Measurements from ENCODE around the gene TRIB2.

TRIB2 gene

DNA sequence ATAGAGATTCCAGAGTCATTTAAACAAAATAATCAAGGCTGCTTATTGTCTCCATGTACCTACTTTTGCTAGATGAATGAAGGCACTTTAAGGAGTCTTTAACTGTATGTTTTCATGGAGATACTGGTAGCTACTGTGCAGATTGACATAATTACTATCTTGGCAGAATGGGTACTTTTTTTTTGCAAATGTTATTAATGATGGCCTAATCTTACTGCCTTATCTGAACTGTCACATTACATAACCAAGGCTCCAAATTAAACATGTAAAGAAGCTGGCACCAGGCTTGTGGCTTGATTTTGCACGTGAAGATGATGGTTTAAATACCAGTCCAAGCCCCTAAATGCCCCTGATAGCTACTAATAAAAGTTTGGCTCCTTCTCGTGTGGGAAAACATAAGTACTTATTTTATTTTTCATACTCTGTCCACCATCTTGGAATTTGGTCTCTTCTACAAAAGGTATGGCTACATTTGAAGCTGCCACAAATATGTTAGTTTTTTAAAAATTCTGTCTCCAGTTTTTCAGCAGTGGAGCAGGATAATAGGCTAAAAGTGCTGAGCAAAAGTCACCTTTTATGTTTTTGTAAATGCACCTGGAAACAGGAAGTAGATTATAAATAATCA, 4.1 kb downstream of the TRIB2 start:
- DNase-seq (ENCODE audit: low spot score): no peak

DNA sequence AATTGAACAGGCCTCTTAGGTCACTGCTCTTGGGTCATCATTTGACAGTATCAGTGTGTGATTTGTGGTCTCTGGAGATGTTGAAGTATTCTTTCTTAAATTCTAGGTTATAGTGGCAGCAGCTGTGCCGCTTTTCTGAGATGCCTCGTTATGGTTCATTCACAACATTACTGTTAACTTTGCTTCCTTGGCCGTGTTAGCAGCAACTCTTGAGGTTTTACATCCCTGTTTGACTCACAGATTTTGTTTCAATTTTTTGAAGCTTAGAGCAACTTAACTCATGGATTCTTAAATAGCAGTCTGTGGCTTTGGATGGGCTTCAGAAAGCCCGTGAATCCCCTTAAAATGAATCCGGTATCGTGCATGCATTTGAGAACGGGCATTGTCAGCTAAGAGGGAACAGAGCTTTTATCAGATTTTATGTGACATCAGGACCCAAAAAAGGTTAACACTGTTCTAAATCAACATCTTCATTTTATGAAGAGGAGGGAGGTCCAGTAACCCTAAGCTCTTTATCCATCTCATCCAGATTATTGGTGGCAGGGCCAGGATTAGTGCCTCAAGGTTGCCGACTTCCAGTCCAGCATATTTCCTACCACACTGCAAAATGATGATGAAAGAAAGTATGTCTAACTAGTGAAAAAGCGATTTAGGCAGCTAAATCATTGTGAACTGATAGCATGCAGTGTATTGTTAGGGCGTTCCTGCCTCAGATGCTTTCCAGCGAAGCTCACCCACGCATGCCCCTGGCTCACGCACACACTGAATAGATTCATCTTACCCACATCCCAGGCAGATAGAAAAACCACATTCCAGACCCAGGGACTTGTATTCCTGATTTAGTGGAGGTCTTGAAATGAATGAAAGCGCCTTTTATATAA, 5.1 kb downstream of the TRIB2 start:
- no peak for DNase-seq (ENCODE audit: low spot score)

DNA sequence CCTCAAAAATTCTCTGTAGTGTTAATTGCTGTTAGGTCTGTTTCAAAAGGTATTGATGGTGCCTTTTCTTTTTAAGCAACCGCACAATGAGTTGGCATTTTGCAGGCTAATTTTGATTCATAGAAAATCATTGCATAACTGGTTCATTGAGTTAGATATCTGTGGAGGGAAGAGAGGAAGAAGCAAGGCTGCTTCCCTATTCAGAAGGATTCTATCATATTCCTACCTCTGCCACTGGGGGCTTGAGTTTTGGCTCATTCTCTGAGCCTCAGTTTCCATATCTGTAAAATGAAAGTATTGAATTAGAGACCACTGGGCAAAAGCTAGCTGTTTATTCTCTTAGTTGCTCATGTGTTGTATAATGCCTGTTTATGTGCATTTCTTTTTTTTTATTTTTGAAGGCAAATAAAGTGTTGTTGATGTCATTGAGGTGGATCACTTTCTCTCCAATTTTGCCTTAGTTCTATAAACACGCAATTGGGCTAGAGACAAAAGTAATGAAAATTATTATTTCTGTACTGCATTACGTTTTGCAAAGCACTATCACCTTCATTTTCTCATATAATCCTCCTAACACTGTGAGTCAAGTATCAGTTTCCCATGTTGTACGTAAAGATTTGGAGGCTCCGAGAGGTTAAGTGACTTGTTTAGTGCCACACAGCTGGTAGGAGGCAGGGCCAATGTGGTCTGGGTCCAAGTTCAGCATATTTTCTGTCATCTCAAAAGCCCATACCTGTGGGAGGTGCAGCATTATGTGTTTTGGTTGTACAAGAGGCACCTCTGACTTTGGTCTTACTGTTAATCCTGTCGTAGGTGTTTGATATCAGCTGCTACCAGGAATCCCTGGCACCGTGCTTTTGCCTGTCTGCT, 5.9 kb downstream of the TRIB2 start:
- no peak for DNase-seq (ENCODE audit: low spot score)

DNA sequence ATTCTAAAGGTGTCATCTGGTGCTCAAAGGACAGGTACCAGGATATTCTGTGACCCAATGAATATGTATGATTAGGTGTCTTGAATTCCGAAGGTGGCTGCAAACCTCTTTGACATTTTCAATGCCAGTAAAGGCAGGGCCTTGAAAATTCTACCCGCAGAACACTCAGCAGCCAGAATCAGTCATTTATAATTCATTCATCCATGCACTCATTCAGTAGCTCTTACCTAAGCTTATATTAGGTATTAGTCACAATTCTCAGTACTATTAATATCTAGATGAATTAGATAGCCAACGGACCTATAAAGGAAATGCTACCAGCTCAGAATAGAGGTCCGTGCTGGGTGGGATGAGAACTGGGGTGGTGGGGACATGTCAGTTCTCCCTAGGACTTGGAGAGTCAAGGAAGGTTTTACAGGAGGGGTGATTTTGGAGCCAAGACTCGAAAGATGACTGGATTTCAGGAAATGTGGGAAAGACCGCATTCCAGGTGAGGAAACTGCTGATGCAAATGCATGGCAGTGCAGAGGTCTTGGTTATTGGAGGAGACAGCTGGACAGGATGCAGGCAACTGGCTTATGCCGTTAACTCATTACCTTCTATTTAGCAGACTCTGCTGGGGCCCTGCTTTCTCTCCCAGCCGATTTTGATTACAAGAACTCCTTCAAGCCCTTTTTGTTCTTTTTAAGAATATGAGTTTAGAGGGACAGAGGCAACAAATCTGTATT, 7.2 kb downstream of the TRIB2 start:
- DNase-seq (ENCODE audit: low spot score): no peak

DNA sequence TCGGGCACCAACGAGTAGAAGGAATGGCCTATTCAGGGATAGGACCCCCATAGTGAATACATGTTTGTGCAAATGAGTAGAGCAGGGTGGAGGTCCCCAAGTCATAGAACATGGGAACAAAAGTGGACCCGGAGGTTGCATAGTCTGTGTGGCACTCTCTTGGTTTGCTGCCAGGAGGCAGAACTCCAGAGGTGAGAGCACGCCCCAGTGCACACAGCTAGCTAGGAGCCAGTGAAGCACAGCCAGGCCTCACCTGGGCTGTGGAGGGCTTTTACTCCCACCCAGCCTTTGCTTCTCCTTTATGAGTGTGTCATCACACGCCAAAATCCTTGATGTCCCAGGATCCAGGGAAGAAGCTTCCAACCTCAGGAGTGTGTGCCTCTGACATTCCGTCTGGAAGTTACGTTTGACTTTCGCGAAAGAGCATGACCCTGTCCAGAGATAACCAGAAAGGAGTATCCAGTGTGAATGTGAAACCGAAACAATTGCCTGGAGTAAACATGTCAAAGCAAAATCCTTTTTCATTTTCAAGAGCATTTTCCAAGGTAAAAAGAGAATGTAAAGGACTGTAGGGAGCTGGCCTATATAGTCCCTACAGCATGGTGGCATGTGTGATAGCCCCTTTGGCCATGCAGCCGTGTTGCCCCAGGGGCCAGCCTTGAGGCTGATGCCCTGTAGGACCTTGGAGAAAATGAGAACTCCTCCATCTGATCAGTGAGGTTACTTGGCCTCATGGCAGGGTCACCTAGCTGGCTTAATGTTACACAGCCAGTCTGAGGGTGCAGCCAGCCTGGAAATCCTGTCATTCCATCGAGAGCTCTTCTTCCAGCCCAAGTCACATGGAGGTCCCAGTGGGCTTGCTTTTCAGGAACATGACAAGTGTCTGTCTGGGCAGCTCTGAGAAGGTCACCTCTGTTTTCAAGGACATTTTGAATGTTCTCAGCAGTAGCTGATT, 8.8 kb downstream of the TRIB2 start:
- no peak for DNase-seq (ENCODE audit: low spot score)

DNA sequence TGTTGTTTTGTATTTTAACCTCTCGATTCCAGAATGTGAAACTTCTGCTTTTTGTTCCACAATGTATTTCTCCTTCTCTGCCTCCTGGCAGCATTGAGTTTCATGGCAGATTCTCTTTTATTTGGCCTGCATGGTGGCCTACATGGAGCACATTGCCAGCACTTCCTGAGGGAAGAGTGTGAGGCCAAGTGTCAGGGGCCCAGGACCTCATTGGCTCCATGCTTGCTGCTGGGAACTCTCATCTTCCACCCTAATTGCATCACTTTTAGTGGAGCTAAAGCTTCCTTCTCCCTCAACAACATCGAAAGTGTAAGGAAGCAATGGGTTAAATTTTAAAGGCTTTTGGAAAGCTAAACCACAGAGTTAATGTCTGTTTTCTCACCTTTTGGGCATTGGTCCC, 9.5 kb downstream of the TRIB2 start:
- DNase-seq (ENCODE audit: low spot score): no peak

DNA sequence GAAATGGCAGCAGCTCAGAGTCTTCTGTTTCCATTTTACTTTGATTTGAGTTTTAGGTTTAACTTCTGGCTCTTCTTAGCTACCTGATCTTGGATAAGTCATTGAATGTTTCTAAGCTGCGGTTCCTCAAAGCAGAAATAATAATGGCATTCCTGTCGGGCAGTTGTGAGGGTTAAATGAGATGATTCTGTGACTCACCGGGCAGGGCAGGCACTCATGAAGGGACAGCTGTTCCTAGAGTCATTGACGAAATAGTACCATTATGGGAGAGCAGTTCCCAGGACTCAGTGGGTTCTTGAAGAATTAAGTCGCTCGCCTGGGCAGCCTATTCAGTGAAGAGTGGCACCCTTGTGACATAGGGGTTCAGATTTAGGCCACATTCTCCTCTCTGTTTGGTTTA, 10.3 kb downstream of the TRIB2 start:
- DNase-seq (ENCODE audit: low spot score): no peak

DNA sequence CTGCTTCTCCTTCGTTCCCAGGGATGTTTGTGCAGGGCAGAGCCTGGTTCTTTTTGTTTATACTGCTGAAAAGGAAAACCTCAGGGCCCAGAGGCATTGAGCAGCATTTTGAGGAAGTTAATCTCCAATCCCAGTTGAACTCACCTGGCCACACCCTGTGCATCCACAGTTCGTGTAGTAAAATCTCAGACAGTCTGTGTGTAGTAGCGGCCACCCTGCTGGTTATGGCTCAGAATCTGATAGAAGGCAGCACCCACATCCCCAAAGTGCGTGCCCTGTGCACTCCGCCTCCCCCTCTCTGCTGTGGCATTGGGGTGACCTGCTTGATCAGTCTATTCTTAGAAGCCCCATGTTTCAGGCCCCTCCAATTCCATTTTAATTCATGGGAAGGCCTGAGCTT, 10.9 kb downstream of the TRIB2 start:
- no peak for DNase-seq (ENCODE audit: low spot score)

DNA sequence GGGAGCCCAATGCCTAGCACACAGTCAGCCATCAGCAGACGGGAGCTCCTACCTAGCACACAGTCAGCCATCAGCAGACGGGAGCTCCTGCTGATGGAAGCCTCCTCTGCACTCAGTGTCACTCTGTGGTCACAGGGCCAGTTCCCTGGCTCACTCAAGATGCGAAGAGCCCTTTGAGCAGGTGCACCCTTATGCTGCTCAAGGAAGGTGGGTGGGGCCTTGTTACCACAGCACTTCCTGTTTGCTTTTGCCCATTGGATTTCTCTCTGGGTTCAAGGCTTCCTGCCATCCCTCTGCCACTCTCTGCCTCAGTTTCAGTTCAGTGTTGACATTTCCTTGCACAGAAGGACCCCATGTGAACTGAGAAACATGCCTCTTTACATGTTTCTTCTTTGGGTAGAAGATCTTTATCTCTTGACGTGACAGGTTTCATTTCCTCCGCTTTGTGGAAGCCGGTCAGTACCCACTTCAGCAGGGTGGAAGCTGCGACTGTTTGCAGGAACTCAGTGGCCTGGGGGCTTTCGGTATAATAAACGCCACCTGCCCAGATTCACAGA, 11.6 kb downstream of the TRIB2 start:
- no peak for DNase-seq (ENCODE audit: low spot score)

DNA sequence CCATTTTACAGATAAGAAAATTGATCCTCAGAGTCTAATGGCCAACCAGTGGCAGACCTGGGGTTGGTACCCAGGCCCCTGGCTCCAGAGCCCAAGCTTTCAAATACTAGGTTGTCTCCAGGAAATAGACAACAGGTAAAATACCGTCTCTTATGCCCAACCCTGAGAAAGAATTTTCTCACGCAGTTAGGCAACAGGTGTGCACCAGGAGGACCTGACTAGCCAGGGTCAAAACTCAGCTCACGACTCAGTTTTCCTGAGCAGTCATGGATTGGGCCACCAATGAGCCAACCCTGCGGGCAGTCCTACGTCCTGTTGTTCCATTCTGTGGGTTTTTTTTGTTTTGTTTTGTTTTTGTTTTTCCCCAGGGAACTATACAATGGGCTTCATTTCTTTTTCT, 13.5 kb downstream of the TRIB2 start:
- DNase-seq (ENCODE audit: low spot score): no peak

DNA sequence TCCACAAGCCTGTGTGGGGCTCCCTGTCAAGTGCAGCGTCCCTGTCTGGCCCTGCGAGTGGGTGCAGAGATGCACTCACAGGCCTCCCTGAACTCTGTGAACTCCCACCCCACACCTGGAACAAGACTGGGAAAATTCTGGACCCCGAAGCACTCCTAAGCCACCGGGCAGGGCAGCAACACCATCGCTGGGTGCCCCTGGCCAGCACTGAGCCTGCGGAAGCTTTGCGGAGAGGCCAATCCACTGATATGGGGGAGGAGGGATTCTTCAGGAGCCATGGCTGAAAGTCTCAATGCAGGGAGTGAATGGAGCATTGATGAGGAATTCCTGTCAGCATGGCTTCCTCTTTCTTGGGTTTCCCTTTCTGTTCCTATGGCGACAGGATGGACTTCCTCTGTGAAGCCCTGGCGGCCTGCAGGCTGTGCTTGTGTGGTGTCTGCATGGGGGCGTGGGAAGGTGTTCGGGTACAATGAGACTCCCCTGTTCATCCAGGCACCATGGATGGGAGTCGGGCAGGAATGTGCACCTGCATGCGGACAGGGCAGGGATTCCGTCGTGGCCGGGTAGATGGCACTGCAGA, 15.1 kb downstream of the TRIB2 start:
- no peak for DNase-seq (ENCODE audit: low spot score)

DNA sequence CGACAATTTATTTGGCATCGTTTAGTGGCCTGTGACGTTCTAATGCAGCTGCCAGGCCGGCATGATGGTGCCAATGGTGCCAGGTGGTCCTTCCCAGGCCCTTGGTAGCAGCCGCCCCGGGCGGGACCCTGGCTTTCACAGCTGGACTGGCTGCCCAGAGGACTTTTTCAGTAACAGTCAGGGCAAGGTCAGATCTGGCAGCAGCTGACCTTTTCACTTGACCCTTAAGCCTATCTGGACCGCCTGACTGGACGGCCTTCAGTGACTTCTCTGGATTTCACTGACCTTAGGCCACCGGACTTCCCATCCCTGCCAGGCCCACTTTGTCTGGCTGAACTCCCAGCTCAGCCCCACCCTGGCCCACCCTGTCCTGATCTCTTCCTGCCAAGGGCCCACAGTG, 15.9 kb downstream of the TRIB2 start:
- DNase-seq (ENCODE audit: low spot score): no peak

DNA sequence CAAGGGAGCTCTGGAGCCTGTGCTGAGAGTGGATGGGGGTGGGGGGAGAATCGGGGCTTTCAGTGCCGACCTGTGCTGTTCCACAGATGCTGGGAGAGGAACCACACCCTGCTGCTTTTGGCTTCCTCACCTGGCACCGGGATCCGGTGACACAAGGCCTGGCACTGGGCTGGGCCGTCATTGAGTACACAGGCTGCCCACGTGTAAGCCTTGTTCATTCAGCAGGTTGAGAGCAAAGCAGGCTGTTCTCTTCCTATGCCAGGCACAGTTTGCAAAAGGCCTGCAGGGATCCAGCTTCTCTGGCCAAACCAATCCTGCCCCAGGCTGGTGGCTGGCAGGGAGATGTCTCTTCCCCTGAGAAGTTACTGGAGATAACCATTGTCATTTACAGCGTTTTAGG, 17.1 kb downstream of the TRIB2 start:
- DNase-seq (ENCODE audit: low spot score): no peak

DNA sequence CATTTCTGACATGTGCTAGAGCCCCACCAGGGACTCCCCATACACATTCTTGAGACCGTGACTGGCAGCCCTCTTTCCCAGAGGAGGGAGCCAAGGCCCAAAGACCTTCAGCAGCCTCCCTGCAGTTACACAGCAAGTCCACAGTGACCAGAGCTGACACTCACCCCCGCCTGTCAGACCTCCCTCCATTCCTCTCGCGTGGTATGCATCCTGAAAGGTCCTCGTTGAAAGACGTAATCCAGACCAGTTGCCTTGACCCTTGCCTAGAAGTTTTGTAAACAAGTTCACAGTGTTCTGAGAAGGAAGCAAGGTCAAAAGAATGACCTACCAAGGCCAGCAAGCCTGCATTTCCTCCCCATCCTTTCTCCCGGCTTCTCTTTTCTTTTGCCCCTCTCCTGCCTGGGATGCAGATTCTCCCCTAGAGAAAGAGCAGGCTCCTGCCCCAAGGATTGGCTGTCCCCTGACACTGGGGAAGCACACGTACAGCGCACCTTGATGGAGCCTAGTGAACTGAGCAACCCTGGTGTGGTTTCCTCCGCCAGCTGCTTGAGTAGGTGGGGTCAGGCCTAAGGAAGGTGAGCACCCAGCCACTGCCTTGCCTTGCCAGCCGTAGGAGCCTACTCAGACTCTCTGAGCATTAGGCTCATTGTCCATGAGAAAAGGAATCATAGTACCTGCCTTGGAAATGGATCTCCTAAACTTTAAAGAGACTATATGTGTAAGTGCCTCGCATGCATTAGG, 18.3 kb downstream of the TRIB2 start:
- DNase-seq (ENCODE audit: low spot score): no peak

DNA sequence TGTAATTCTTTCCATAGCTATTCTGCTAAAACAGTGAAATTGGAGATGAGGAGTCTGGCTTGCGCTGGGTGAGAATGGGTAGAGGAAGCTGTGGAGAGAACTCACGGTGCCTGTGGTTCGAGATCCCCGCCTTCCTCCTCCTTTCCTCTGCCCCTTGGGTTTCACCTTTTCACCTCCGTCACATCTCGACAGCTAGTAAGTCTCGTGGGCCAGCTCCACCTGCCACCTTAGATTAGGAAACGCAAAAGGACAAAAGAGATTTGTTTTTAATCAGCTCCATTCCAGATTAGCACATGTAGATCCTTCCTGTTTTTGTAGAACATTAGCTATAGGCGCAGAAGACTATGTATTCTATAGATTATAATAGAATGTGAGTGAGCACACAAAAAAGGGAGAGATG, 20.6 kb downstream of the TRIB2 start:
- DNase-seq (ENCODE audit: low spot score): no peak

DNA sequence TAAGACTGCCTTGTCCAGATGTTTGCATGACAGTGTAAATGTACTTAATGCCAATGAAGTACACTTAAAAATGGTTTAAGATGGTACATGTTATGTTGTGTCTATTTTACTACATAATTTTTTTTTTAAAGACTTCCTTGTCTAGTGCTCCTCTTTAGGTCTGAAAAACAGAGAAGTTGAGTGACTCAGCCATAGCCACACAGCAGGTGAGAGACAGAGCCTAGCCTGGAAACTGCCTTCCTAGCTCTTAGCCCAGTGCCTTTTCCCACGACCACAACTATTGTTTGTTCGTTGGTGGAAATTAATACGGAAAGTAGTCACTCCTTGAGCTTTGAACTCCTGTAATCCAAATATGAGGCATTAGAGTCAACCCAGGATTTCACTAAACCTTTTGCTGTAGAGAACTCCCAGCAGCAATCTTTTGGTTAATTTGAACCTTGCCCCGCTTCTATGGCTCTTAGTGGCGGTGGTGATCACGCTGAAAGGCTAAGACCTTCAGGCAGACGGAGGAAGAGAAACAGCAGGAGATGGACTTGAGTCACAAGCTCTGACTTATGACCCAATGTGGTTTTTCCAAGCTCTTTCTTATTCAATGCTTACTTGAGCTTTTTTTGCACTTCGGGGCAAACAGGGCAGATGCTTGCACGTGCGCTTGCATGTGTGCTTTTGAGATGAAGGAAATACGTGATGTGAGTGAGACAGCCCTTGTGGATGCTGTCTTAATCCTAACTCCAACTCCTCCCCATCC, 21.2 kb downstream of the TRIB2 start:
- DNase-seq (ENCODE audit: low spot score): no peak

DNA sequence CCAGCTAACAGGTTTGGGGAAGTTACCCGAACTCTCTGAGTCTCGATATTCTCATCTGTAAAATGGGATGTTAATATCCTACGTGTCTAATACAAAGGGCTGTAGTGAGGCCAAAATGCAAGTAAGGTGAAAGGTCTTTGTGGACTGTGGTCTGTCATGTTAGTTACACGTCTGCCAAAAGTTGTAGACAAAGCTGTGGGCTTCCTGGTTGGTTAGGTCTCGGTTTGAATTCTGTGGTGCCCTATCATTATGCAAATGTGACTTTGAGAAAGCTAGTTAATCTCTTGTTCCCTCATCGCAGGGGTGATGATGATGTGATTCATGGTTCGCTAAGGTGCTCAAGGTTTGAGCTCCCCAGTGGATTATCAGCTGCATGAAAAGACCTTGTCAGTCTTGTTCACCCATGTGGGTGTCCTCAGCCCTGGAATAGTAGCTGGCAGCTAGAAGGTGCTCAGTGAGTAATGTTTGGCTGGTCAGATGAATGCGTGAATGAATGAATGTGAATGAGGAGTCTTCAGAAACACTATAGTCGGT, 23.1 kb downstream of the TRIB2 start:
- no peak for DNase-seq (ENCODE audit: low spot score)

DNA sequence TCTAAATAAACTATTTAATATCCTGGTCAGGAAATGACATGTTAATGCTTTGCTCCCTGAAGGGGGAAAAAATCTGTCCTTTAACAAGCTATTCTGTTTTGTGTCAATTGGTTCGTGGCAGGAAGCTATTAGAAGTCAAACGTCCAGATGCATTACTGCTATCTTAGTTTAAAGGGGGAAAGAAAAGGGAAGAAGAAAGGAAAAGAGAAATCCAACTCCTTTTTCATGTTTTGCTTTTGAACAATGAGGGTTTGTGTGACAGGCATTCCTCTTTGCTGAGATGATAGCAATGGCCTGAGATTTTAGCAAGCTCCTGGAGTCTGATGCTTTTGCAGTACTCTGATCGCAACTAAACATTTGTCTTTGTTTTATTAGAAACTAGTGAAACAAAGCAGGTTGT, 24.6 kb downstream of the TRIB2 start:
- no peak for DNase-seq (ENCODE audit: low spot score)

DNA sequence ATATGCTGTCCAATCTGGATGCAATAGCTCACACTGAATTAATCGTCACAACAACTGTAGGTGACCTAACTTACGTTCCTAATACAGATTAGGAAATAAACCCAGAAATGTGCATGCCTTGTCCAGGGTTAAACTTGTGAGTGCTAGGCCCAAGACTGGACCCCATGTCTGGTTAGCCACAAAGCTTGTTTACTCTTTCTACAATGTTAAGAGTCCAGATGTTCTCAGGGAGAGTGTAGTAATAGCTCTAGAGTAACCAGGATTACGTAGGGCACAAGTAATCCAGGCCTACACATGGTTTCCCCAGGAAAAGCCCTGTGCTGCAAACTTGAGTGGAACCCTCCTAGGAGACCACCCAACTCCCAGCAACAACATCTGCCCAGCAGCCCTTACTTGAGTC, 26.2 kb downstream of the TRIB2 start:
- DNase-seq (ENCODE audit: low spot score): no peak

All from LoVo (cell line).